HUDEP-2 (cell line): ENCODE measurements around the gene OGFR.
"Not testable (repeated sequence)": the region's sequence is repeated elsewhere in the genome, so short reads cannot be mapped to it uniquely, and the experiment has no call there.

Source experiments
- DNase-seq, 76 experiments: peaks; one replicate each; lab custom pipeline; 2025; ENCODE audit not compliant: unreplicated experiment in 76 of 76; lab: John Stamatoyannopoulos, UW

OGFR gene

DNA sequence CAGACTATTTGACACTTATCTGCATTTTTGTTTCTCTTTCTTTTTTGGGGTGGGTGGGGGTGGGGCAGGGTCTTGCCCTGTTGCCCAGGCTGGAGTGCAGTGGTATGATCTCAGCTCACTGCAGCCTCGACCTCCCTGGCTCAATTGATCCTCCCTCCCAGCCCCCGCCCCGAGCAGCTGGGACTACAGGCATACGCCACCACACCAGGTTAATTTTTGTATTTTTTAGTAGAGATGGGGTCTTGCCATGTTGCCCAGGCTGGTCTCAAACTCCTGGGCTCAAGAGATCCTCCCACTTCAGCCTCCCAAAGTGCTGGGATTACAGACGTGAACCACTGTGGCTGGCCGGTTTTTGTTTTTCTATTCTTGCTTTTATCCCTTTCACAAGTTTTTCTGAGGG lies 48.7 kb downstream of the OGFR start:
- not testable (repeated sequence) for DNase-seq

- DNase-seq: no peak
Measured at GRCh38 chr20:62854121-62854520, 49.5 kb downstream of the OGFR start.

DNA sequence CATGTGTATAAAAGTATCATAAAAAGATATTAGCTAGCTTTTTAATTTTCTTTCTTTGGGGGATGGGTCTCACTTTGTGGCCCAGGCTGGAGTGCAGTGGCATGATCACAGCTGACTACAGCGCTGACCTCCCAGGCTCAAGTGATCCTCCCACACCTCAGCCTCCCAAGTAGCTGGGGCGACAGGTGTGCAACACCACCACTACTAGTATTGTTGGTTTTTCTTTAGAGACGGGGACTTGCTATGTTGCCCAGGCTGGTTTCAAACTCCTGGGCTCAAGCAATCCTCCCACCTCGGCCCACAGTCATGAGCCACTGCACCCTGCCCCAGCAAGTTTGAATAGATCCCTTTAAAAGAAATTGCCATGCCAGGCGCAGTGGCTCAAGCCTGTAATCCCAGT lies 50.5 kb downstream of the OGFR start:
- no peak for DNase-seq

DNA sequence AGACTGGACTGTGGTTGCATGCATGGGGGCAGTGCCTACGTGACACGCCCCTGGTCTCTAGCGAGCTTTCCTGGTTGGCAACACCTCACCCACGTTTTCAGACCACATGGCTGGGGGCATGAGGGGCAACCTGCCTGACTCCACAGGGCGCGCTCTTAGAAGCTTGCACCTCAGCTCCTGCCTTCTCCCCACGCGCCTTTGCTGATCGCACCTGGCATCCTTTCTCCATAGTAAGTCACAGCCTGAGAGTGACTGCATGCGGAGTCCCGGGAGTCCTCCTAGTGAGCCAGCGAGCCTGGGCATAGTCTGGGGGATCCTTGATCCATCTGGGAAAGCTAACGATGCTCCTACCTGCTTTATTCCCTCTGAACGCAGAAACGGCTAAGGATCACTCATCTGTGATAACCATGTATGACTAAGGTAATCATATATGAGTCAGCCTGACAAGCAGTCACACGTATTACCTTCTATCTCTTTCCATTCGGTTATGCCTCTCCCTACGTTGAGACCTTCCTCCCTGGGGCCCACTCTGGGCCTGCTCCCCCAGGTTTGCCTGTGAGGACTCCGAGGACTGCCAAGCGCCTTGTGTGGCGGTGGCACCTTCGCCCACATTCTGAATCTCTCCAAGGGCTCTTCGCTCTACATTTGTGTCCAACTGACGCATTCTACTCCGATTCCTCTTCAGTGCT lies 52.4 kb downstream of the OGFR start:
- no peak for DNase-seq

DNA sequence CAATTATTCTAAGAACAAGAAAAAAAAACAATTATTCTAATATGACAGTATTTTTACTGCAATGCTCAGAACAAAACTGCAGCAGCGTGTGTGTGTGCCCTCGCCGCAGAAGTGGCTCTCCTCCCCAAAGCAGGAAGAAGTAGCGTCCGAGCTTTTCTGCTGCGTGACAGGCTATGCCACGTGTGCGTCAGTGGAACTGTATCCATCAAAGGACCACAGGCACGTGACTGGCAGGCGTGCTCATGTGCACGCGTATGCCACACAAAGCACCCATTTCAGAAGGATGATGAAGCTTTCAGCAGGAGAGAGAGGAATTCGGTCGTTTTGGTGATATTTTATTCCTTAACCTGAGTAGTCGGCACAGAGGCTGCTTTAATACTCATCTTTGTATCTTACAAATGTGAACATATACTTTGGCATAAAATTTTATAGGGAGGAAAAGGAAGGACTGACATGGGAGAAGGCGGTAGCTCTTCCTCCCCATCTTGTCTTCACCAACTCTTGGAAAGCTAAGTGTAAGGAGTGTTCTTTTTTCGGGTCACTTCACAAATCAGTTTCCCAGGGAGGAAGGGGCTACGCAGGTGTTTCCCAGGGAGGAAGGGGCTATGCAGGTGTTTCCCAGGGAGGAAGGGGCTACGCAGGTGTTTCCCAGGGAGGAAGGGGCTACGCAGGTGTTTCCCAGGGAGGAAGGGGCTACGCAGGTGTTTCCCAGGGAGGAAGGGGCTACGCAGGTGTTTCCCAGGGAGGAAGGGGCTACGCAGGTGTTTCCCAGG lies 53.6 kb downstream of the OGFR start:
- no peak for DNase-seq

GRCh38 chr20:62859721-62860120 lies 55.1 kb downstream of the OGFR start:
- DNase-seq: no peak

- no peak for DNase-seq
Measured at GRCh38 chr20:62860391-62860923, 55.8 kb downstream of the OGFR start.

DNA sequence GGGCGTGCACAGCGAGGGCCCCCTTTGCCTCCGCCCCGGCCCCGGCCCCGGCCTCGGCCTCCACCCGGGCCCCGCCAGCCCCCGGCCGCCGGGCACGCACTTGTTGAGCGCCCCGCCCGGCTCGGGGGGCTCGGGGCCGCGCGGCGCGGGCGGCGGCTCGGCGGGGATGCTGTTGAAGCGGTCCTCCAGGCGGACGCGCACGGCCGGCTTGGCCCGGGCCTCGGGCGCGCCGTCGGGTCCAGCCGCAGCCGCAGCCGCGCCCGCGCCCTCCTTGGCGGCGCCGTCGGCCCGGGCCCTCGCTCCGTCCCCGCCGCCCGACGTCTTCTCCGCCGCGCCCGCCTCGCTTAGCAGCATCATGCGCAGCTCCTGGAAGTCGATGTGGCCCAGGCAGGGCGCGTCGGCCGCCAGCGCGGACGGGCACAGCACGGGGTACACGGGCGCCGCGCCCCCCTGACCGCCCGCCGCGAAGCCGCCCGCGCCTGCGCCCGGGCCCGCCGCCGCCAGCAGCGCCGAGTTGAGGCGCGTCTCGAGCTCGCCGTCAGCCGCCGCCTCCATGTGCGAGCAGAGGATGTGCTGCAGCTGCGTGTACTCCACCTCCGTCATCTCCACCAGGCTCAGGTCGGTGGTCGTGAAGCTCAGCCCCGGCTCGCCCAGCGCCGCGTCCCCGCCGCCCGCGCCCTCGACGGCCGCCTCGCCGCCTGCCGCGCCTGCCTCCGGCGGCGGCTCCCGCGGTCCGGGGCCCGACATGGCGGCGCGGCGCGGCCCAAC lies 56.5 kb downstream of the OGFR start:
- peak in 2 of 76 experiments; percentile 37 to 42 for DNase-seq

DNA sequence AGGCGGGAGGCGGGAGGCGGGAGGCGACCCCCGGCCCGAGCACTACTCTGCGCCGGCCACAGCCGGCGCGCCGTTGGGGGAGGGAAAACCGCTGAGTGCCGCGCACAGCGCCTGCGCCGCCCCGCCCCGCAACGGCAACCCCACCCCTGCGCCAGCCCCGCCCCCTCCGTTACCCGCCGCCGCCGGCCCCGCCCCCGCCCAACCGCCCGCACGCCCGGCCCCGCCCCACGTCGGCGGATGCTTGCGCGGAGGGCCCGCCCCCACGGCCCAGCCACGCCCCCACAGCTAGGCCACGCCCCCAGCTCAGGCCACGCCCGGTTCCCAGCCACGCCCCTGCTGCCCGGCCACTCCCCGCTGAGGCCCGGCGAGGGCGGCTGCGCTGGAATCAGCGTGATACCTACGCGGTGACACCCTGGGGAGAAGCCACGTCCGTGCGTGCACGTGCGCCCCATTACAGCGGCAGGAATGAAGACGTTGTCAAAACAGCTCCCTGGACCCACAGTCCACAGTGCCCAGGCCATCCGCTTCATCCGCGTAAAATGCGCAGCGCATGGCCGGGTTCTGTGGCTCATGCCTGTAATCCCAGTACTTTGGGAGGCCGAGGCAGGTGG lies 57.2 kb downstream of the OGFR start, which contains the start of gene TCFL5:
Gene TCFL5 (minus strand): TSS at position 97 of the 611 bp plus-strand sequence. CDS start 152 bp downstream, outside the sequence.
- peak in 74 of 76 experiments; percentile 32 to 96 (median 82) for DNase-seq
